H9 (cell line): ENCODE results near the gene FAM53A. TPM values are rescaled to one million over a fixed set of nuclear protein-coding genes. Genes with fewer than 3 reads are reported as not detected.

Experiments
- DNase-seq: peaks from one replicate; pipeline ENCODE4 v3.0.0-alpha.2; 2017
- H2AFZ ChIP-seq: one replicate; pipeline ENCODE4 v1.6.1; 2013; ENCODE audit warnings: mild to moderate bottlenecking, low read length, control low read depth, moderate library complexity
- H2AK5ac ChIP-seq: 2 replicates; pipeline ENCODE4 v1.6.1; 2013; ENCODE audit warnings: low read length, control low read depth, mixed read lengths; ENCODE audit not compliant: insufficient read length
- H2BK120ac ChIP-seq: one replicate; pipeline ENCODE4 v1.6.1; 2013; ENCODE audit warnings: low read depth, mild to moderate bottlenecking, low read length, control low read depth, inconsistent platforms; ENCODE audit not compliant: poor library complexity, severe bottlenecking
- H2BK12ac ChIP-seq: 2 replicates; pipeline ENCODE4 v1.6.1; 2013; ENCODE audit warnings: low read length, control low read depth, mixed read lengths, low read depth; ENCODE audit not compliant: insufficient read length
- H2BK15ac ChIP-seq: 2 replicates; pipeline ENCODE4 v1.6.1; 2013; ENCODE audit warnings: low read depth, low read length, control low read depth
- H2BK20ac ChIP-seq: one replicate; pipeline ENCODE4 v1.6.1; 2013; ENCODE audit warnings: low read depth, mild to moderate bottlenecking, low read length, control low read depth, inconsistent platforms; ENCODE audit not compliant: poor library complexity, severe bottlenecking
- H2BK5ac ChIP-seq: 2 replicates; pipeline ENCODE4 v1.6.1; 2013; ENCODE audit warnings: low read length, control low read depth, mixed read lengths; ENCODE audit not compliant: insufficient read length
- H3K14ac ChIP-seq: 2 replicates; pipeline ENCODE4 v1.6.1; 2013; ENCODE audit warnings: low read length, control low read depth; ENCODE audit not compliant: insufficient read depth
- H3K18ac ChIP-seq: 2 replicates; pipeline ENCODE4 v1.6.1; 2013; ENCODE audit warnings: low read depth, mild to moderate bottlenecking, mixed read lengths, low read length, control low read depth; ENCODE audit not compliant: insufficient read length
- H3K23ac ChIP-seq: 2 replicates; pipeline ENCODE4 v1.6.1; 2013; ENCODE audit warnings: low read length, control low read depth, mixed read lengths, low read depth; ENCODE audit not compliant: insufficient read length
- H3K23me2 ChIP-seq: 2 replicates; pipeline ENCODE4 v1.6.1; 2013; ENCODE audit warnings: low read depth, mild to moderate bottlenecking, mixed read lengths, low read length, control low read depth; ENCODE audit not compliant: insufficient read length, poor library complexity, severe bottlenecking
- H3K27ac ChIP-seq: 2 replicates; pipeline ENCODE4 v1.5.1; 2013; ENCODE audit warnings: low read length, control low read depth, mixed read lengths, low read depth; ENCODE audit not compliant: insufficient read length
- H3K27me3 ChIP-seq: 2 replicates; pipeline ENCODE4 v1.6.1; 2013; ENCODE audit warnings: low read length, control low read depth, inconsistent platforms; ENCODE audit not compliant: insufficient read depth
- H3K4ac ChIP-seq: 2 replicates; pipeline ENCODE4 v1.6.1; 2013; ENCODE audit warnings: low read depth, mild to moderate bottlenecking, control low read depth, inconsistent platforms, low read length, moderate library complexity
- H3K4me1 ChIP-seq: 2 replicates; pipeline ENCODE4 v1.6.1; 2013; ENCODE audit warnings: low read length, control low read depth, inconsistent platforms; ENCODE audit not compliant: insufficient read depth
- H3K4me2 ChIP-seq: 2 replicates; pipeline ENCODE4 v1.6.1; 2013; ENCODE audit warnings: low read length, control low read depth, mixed read lengths; ENCODE audit not compliant: insufficient read length, insufficient read depth
- H3K56ac ChIP-seq: 2 replicates; pipeline ENCODE4 v1.6.1; 2013; ENCODE audit warnings: low read depth, mild to moderate bottlenecking, mixed read lengths, low read length, control low read depth; ENCODE audit not compliant: insufficient read length
- H3K79me1 ChIP-seq: 2 replicates; pipeline ENCODE4 v1.6.1; 2013; ENCODE audit warnings: low read depth, mild to moderate bottlenecking, moderate library complexity, low read length, control low read depth, inconsistent platforms; ENCODE audit not compliant: insufficient read depth, poor library complexity, severe bottlenecking
- H3K79me2 ChIP-seq: 2 replicates; pipeline ENCODE4 v1.6.1; 2013; ENCODE audit warnings: low read length, control low read depth, inconsistent platforms; ENCODE audit not compliant: insufficient read depth
- H3K9ac ChIP-seq: 2 replicates; pipeline ENCODE4 v1.6.1; 2013; ENCODE audit warnings: low read length, control low read depth, mixed read lengths; ENCODE audit not compliant: insufficient read length; ENCODE audit errors: extremely low read depth
- H3K9me3 ChIP-seq: one replicate; pipeline ENCODE4 v1.6.1; 2013; ENCODE audit warnings: low read depth, low read length, inconsistent platforms; ENCODE audit not compliant: control insufficient read depth
- H3T11ph ChIP-seq: one replicate; pipeline ENCODE4 v1.6.1; 2013; ENCODE audit warnings: mild to moderate bottlenecking, low read length, control low read depth, inconsistent platforms
- H4K20me1 ChIP-seq: one replicate; pipeline ENCODE4 v1.6.1; 2013; ENCODE audit not compliant: control insufficient read depth, insufficient read length, insufficient read depth
- H4K5ac ChIP-seq: 2 replicates; pipeline ENCODE4 v1.6.1; 2013; ENCODE audit warnings: low read depth, mild to moderate bottlenecking, mixed read lengths, low read length, control low read depth; ENCODE audit not compliant: insufficient read length
- H4K8ac ChIP-seq: replicated peaks from 2 replicates; pipeline ENCODE4 v1.6.1; 2013; ENCODE audit warnings: low read length, control low read depth, mixed read lengths, low read depth; ENCODE audit not compliant: insufficient read length
- H4K91ac ChIP-seq: 2 replicates; pipeline ENCODE4 v1.6.1; 2013; ENCODE audit warnings: low read depth, mild to moderate bottlenecking, moderate library complexity, mixed read lengths, low read length, control low read depth; ENCODE audit not compliant: insufficient read length
- H3K27ac Mint-ChIP-seq, 3 experiments: 2 replicates in 2 of 3; 3 replicates in 1 of 3; pipeline ENCODE4 v1.8.0; 2020 to 2021; ENCODE audit warnings: mixed read lengths in 3 of 3, mild to moderate bottlenecking in 1 of 3, moderate library complexity in 1 of 3
- H3K27me3 Mint-ChIP-seq: 2 replicates; pipeline ENCODE4 v1.8.0; 2021; ENCODE audit warnings: low read depth, mild to moderate bottlenecking, moderate library complexity, mixed read lengths
- H3K36me3 Mint-ChIP-seq, 3 experiments: 2 replicates in 2 of 3; 3 replicates in 1 of 3; pipeline ENCODE4 v1.8.0; 2020 to 2021; ENCODE audit warnings: low read depth in 3 of 3, mixed read lengths in 3 of 3; ENCODE audit not compliant: insufficient read depth in 1 of 3
- H3K4me1 Mint-ChIP-seq, 2 experiments: 2 replicates each; pipeline ENCODE4 v1.8.0; 2020; ENCODE audit warnings: mixed read lengths in 2 of 2
- H3K4me3 Mint-ChIP-seq, 2 experiments: 2 replicates in 1 of 2; 3 replicates in 1 of 2; pipeline ENCODE4 v1.8.0; 2020 to 2021; ENCODE audit warnings: mild to moderate bottlenecking in 2 of 2, mixed read lengths in 2 of 2, moderate library complexity in 1 of 2
- H3K9me3 Mint-ChIP-seq, 2 experiments: 2 replicates in 1 of 2; 3 replicates in 1 of 2; pipeline ENCODE4 v1.8.0; 2020; ENCODE audit warnings: mild to moderate bottlenecking in 2 of 2, mixed read lengths in 2 of 2, moderate library complexity in 1 of 2
- CTCF ChIP-seq: fragments of 200-600 bp; sonication (generic); conservative IDR thresholded peaks from 3 replicates; pipeline ENCODE4 v1.8.0; 2021; ENCODE audit warnings: antibody characterized with exemption, mild to moderate bottlenecking
- WGBS: extraction: QIAGEN DNeasy Blood & Tissue Kit; methylation state at CpG from one replicate; pipeline ENCODE4 v1.1.7; 2013; ENCODE audit warnings: missing lambda C conversion rate, low lambda C conversion rate, mixed read lengths; ENCODE audit not compliant: insufficient read length; ENCODE audit errors: extremely low coverage; 5-methylcytosine and 5-hydroxymethylcytosine counted together
- total RNA-seq: library from RNA; stranded (reverse); gene quantifications from 2 replicates; pipeline ENCODE4 v1.2.1, GENCODE V29; 2021

Gene FAM53A
- total RNA-seq, 1 experiment from 2014 or later, result 2.4 TPM

DNA sequence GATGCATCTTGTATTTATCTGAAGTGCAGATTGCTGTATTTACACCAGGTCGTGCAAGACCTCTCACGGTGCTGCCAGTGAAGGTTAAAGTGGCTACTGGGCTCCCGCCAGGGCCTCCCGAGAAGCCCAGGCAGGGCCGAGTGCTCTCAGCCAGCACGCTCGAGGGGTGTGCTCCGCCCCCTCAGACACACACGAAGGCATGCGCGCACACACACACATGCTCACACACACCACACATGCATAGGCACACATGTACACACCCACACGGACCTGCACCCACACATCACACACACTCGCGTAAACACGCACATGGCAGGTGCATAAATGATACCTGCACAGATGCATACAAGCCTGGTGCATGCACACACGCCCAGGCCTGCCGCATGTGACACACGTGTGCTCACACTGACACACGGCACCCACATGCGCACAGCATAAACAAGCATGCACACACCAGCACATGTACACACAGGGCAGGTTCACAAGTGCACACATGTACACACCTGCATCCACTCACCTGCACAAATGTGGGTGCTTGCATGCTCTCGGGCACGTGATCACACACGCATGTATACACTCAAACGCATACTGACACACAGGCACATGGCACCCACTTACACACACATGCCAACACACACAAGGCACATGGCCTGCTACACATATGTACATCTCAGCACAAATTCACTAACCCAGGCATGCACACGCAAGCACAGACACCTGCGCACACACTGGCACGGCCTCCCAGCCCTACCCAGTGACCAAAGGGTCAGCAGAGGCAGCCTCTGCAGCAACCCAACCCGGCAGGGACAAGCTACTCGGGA, 71.6 kb downstream of the FAM53A start:
- H3T11ph ChIP-seq, result no peak overlapping the region
- no peak overlapping the region; a peak in 1 of 7 replicates for H3K27ac Mint-ChIP-seq
- H3K4me2 ChIP-seq, result no peak overlapping the region
- H4K5ac ChIP-seq, result no peak overlapping the region
- TF ChIP-seq CTCF, result no peak
- H3K27me3 Mint-ChIP-seq, result no peaks in the 10 kb centered on the region; the same call in none of the 2 replicates
- no peak overlapping the region for H4K91ac ChIP-seq
- H3K4me3 Mint-ChIP-seq, result no peak overlapping the region
- H3K9me3 ChIP-seq, result no peaks in the 10 kb centered on the region
- no peak overlapping the region for H2BK5ac ChIP-seq
- H2BK15ac ChIP-seq, result no peak overlapping the region
- no peaks in the 10 kb centered on the region for H3K4me1 Mint-ChIP-seq
- no peak overlapping the region for H3K14ac ChIP-seq
- H3K18ac ChIP-seq, result no peak overlapping the region
- DNase-seq, result no peak
- no peaks in the 10 kb centered on the region for H3K79me1 ChIP-seq
- H4K20me1 ChIP-seq, result no peaks in the 10 kb centered on the region
- H2BK12ac ChIP-seq, result no peak overlapping the region
- H3K4me1 ChIP-seq, result no peaks in the 10 kb centered on the region
- H2AFZ ChIP-seq, result no peak overlapping the region
- no peak overlapping the region for H2BK120ac ChIP-seq
- H3K23ac ChIP-seq, result no peak overlapping the region
- no peaks in the 10 kb centered on the region for H3K23me2 ChIP-seq
- no peak overlapping the region for H3K56ac ChIP-seq
- H3K79me2 ChIP-seq, result no peaks in the 10 kb centered on the region
- no peaks in the 10 kb centered on the region for H3K27me3 ChIP-seq
- no peaks in the 10 kb centered on the region; a peak in 1 of 5 replicates for H3K9me3 Mint-ChIP-seq
- no CpG with 5 or more reads among the region's 29 CpGs for WGBS
- no peak overlapping the region for H2BK20ac ChIP-seq
- H3K4ac ChIP-seq, result no peak overlapping the region
- H4K8ac ChIP-seq, result no peak overlapping the region
- H3K36me3 Mint-ChIP-seq, result no peaks in the 10 kb centered on the region
- no peak overlapping the region for H3K9ac ChIP-seq
- H2AK5ac ChIP-seq, result no peak overlapping the region
- no peak overlapping the region for H3K27ac ChIP-seq
